Transverse colon (tissue), 4 donors: ENCODE results near the gene SENP5. TPM values are rescaled to one million over a fixed set of nuclear protein-coding genes. Genes with fewer than 3 reads are reported as not detected.

Experiments used
- DNase-seq: peaks from one replicate; pipeline ENCODE4 v3.0.0-alpha.2; 2019
- H3K27ac ChIP-seq, 4 donors: fragments of 200-600 bp; sonication (generic); 2 replicates each; pipeline ENCODE4 v1.5.1; 2016 to 2018; ENCODE audit warnings: inconsistent platforms in 4 of 4
- H3K27me3 ChIP-seq: fragments of 200-600 bp; sonication (generic); 2 replicates; pipeline ENCODE4 v1.5.1; 2017; ENCODE audit warnings: inconsistent platforms
- H3K36me3 ChIP-seq, 4 donors: fragments of 200-600 bp; sonication (generic); 2 replicates each; pipeline ENCODE4 v1.5.1; 2017 to 2019; ENCODE audit warnings: inconsistent platforms in 4 of 4
- H3K4me1 ChIP-seq, 4 donors: fragments of 200-600 bp; sonication (generic); 2 replicates each; pipeline ENCODE4 v1.5.1; 2017 to 2020; ENCODE audit warnings: inconsistent platforms in 4 of 4
- H3K4me3 ChIP-seq, 4 donors: fragments of 200-600 bp; sonication (generic); 1 replicate in 1 of 4; 2 replicates in 3 of 4; pipeline versions ENCODE4 v1.5.1 to v1.6.1; 2017 to 2019; ENCODE audit warnings: inconsistent platforms in 4 of 4
- H3K9me3 ChIP-seq, 2 donors: fragments of 200-600 bp; sonication (generic); 2 replicates each; pipeline ENCODE4 v1.5.1; 2017 to 2019; ENCODE audit warnings: inconsistent platforms in 2 of 2
- CTCF ChIP-seq, 5 experiments: fragments of 200-600 bp in 3 of 5; fragments of 450-650 bp in 2 of 5; sonication (generic) in 3 of 5; IDR thresholded peaks; 1 replicate in 2 of 5; 2 replicates in 3 of 5; pipeline ENCODE4 v1.5.1; 2016 to 2017; ENCODE audit warnings: antibody characterized with exemption in 5 of 5, inconsistent platforms in 3 of 5, mild to moderate bottlenecking in 2 of 5, moderate library complexity in 1 of 5
- EP300 ChIP-seq: sonication (generic); formaldehyde crosslinking; IDR thresholded peaks from one replicate; pipeline ENCODE4 v1.6.1; 2017; ENCODE audit warnings: antibody characterized with exemption, low read depth
- POLR2A ChIP-seq: fragments of 450-650 bp; IDR thresholded peaks from one replicate; pipeline ENCODE4 v1.6.1; 2016; ENCODE audit warnings: antibody characterized with exemption, mild to moderate bottlenecking, moderate library complexity
- POLR2AphosphoS5 ChIP-seq, 3 donors: sonication (generic); formaldehyde crosslinking; IDR thresholded peaks; one replicate each; pipeline ENCODE4 v1.6.1; 2016; ENCODE audit warnings: antibody characterized with exemption in 3 of 3
- WGBS, 2 donors: methylation state at CpG; one replicate each; pipeline ENCODE4 v1.1.5; 2018; ENCODE audit warnings: low coverage in 1 of 2; 5-methylcytosine and 5-hydroxymethylcytosine counted together
- in situ Hi-C, 4 donors: fragments of 200-750 bp; cut with MboI; loops; one replicate each; pipeline versions ENCODE4 v1.15.0 to v1.15.1; 2017; ENCODE audit warnings: low sequenced_read_pairs in 3 of 4, low pct_ligation_motif_present in 1 of 4, low pct_unique_long_range_greater_than_20kb in 1 of 4
- intact Hi-C: fragments of 100-400 bp; cut with DNase I; formaldehyde crosslinking; loops from one replicate; pipeline ENCODE4 v1.15.1; 2023; ENCODE audit warnings: low total_unique reads
- total RNA-seq, 4 donors: library from RNA; depleted of rRNA; stranded (reverse); fragments of >200 nt; gene quantifications; one replicate each; pipeline ENCODE4 v1.1.0, GENCODE V29; 2016

SENP5 gene
- total RNA-seq, 4 donors from 2014 or later: 33.3 to 52.1 (median 48.0) TPM

DNA sequence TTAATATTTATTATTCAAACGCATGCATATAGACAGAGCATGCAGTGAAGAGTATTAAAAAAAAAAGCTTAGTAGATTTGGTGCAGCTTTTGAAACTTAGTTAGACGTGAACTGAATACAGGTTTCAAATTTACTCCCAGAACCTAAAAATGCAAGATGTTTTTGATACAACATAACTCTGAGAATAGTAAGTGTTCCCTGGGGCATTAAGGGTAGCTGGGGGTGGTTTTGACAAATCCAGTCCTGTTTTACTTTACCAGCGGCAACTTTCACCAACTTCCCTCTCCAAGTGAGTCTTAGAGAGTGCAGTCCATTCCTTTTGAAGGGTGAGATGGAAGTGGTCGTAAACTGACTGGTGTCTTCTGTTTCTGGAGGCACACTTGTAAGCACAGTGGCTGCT lies 63.4 kb downstream of the SENP5 start:
- DNase-seq: no peak
- Histone ChIP-seq H3K27ac (no peak overlapping the region), H3K9me3 (no peaks in the 10 kb centered on the region), H3K4me3 (no peak overlapping the region), H3K27me3 (no peaks in the 10 kb centered on the region), H3K36me3 (peaks cover 0 to 38% (median 14%) of the 10 kb centered on the region in 4 donors), H3K4me1 (no peaks in the 10 kb centered on the region)
- in situ Hi-C loops: no loop called here
- 84 to 100% methylated on average over 3 to 4 of the region's 4 CpGs for WGBS, 2 donors
- intact Hi-C loops: no loop called here
- TF ChIP-seq POLR2A: no peak
- no peak for TF ChIP-seq CTCF (IDR thresholded peaks at IDR 0.05)
- no peak for TF ChIP-seq EP300
- TF ChIP-seq POLR2AphosphoS5 (IDR thresholded peaks at IDR 0.05): no peak

- Histone ChIP-seq H3K4me1 (no peaks in the 10 kb centered on the region), H3K27me3 (no peaks in the 10 kb centered on the region), H3K27ac (no peak overlapping the region), H3K36me3 (peaks cover 0 to 43% (median 18%) of the 10 kb centered on the region in 4 donors), H3K9me3 (no peaks in the 10 kb centered on the region), H3K4me3 (no peak overlapping the region)
- DNase-seq: no peak
- 60 to 82% methylated on average over 1 to 12 of the region's 12 CpGs for WGBS, 2 donors
- in situ Hi-C loops (no loop called here), intact Hi-C loops (no loop called here)
- TF ChIP-seq POLR2AphosphoS5 (IDR thresholded peaks at IDR 0.05): no peak
Measured at GRCh38 chr3:196931828-196932587, 64.3 kb downstream of the SENP5 start.

- H3K36me3 ChIP-seq: peaks cover 0 to 49% (median 21%) of the 10 kb centered on the region in 4 donors
- no peak overlapping the region for H3K4me3 ChIP-seq
- in situ Hi-C loops: no loop called here
- DNase-seq: no peak
- WGBS, 2 donors: 79 to 87% methylated on average over 3 of the region's 3 CpGs
- H3K27me3 ChIP-seq: no peaks in the 10 kb centered on the region
- TF ChIP-seq CTCF (IDR thresholded peaks at IDR 0.05): no peak
- TF ChIP-seq EP300: no peak
- no peak for TF ChIP-seq POLR2AphosphoS5 (IDR thresholded peaks at IDR 0.05)
- TF ChIP-seq POLR2A: no peak
- no peaks in the 10 kb centered on the region for H3K4me1 ChIP-seq
- intact Hi-C loops: no loop called here
- H3K9me3 ChIP-seq: no peaks in the 10 kb centered on the region
- H3K27ac ChIP-seq: no peak overlapping the region
Measured at GRCh38 chr3:196932600-196932999, 64.9 kb downstream of the SENP5 start.

GRCh38 chr3:196936288-196936687 lies 68.6 kb downstream of the SENP5 start:
- H3K4me3 ChIP-seq: no peak overlapping the region
- in situ Hi-C loops: no loop called here
- WGBS, 2 donors: 83 to 86% methylated on average over 2 to 3 of the region's 3 CpGs
- intact Hi-C loops: no loop called here
- peaks cover 0 to 54% (median 25%) of the 10 kb centered on the region in 4 donors for H3K36me3 ChIP-seq
- H3K27me3 ChIP-seq: no peaks in the 10 kb centered on the region
- no peak overlapping the region for H3K27ac ChIP-seq
- H3K4me1 ChIP-seq: peaks cover 0 to 18% (median 9%) of the 10 kb centered on the region in 4 donors
- no peak for TF ChIP-seq EP300
- TF ChIP-seq POLR2AphosphoS5 (IDR thresholded peaks at IDR 0.05): no peak
- no peak for TF ChIP-seq CTCF (IDR thresholded peaks at IDR 0.05)
- TF ChIP-seq POLR2A: no peak
- H3K9me3 ChIP-seq: no peaks in the 10 kb centered on the region
- no peak for DNase-seq
